Body of pancreas (tissue), 4 donors: ENCODE data around the gene FCHO1.

Source experiments
- CTCF ChIP-seq, 7 experiments: fragments of 450-650 bp in 4 of 7; fragments of 200-600 bp in 3 of 7; sonication (generic) in 3 of 7; IDR thresholded peaks; one replicate each; pipeline ENCODE4 v1.5.1; 2016 to 2019; ENCODE audit warnings: antibody characterized with exemption in 7 of 7
- POLR2A ChIP-seq, 3 donors: fragments of 450-650 bp; IDR thresholded peaks; one replicate each; pipeline ENCODE4 v1.6.1; 2016; ENCODE audit warnings: antibody characterized with exemption in 3 of 3, mild to moderate bottlenecking in 2 of 3

- TF ChIP-seq CTCF (IDR thresholded peaks at IDR 0.05) (no peak), POLR2A (IDR thresholded peaks at IDR 0.05) (no peak)
Measured at GRCh38 chr19:17811681-17812080, 60.4 kb downstream of the FCHO1 start.
